K562 (cell line): ENCODE results near the gene PIK3R2. TPM values are rescaled to one million over a fixed set of nuclear protein-coding genes. Genes with fewer than 3 reads are reported as not detected.

Experiments used
- ATAC-seq: fragments of 200-7000 bp; cut with Tn5 transposase; 3 replicates; pipeline ENCODE4 v1.9.1; 2020; ENCODE audit warnings: moderate library complexity
- BruUV-seq: library from RNA; stranded (reverse); fragments of 400-500 nt; replicated peaks from 2 replicates; lab custom pipeline; 2021; lab: Mats Ljungman, UMichigan
- CTCF ChIA-PET: fragments of 300-600 bp; formaldehyde crosslinking; extraction: SDS; loops from one replicate; lab custom pipeline; 2021; ENCODE audit warnings: low intra/inter-chr PET ratio; lab: Yijun Ruan, JAX
- POLR2A ChIA-PET: fragments of 300-600, 350-650 bp; sonication (Branson Sonifier 250); formaldehyde crosslinking; extraction: SDS; loops from one replicate; lab custom pipeline; 2021; ENCODE audit warnings: antibody characterized with exemption, inconsistent platforms; lab: Yijun Ruan, JAX
- DNase-seq, 4 experiments: peaks; one replicate each; pipeline versions ENCODE4 v3.0.0 to v3.0.0-alpha.2; 2011 to 2018; ENCODE audit warnings: low spot score in 3 of 4, mixed read lengths in 3 of 4; ENCODE audit errors: extremely low read depth in 1 of 4
- FAIRE-seq: peaks from 2 replicates; lab custom pipeline; 2011; peaks lifted over from hg19 to GRCh38; lab: Jason Lieb, UNC
- H2AFZ ChIP-seq: 2 replicates; pipeline ENCODE4 v1.6.0; 2011; ENCODE audit warnings: low read depth, low read length, control low read depth, inconsistent platforms
- H3K27ac ChIP-seq: fragments of 200-600 bp; 3 replicates; pipeline ENCODE4 v1.8.0; 2011; ENCODE audit warnings: low read depth, mild to moderate bottlenecking, control low read depth, inconsistent platforms, low read length, moderate library complexity, mixed read lengths; ENCODE audit errors: extremely low read depth
- H3K27me3 ChIP-seq, 2 experiments: fragments of 300-600 bp in 1 of 2; 2 replicates in 1 of 2; 3 replicates in 1 of 2; pipeline versions ENCODE4 v1.6.0 to v1.8.0; 2011; ENCODE audit warnings: inconsistent platforms in 2 of 2, low read length in 2 of 2, mild to moderate bottlenecking in 1 of 2, mixed read lengths in 1 of 2, moderate library complexity in 1 of 2; ENCODE audit not compliant: control insufficient read depth in 2 of 2, insufficient read depth in 2 of 2
- H3K36me3 ChIP-seq: fragments of 300-600 bp; 3 replicates; pipeline ENCODE4 v1.8.0; 2011; ENCODE audit warnings: mild to moderate bottlenecking, low read length, inconsistent platforms; ENCODE audit not compliant: control insufficient read depth, insufficient read depth
- H3K4me1 ChIP-seq, 2 experiments: fragments of 200-600 bp in 1 of 2; replicated peaks in 1 of 2; 2 replicates in 1 of 2; 3 replicates in 1 of 2; pipeline versions ENCODE4 v1.5.1 to v1.8.0; 2011; ENCODE audit warnings: inconsistent platforms in 2 of 2, low read length in 2 of 2, mild to moderate bottlenecking in 1 of 2, mixed read lengths in 1 of 2, moderate library complexity in 1 of 2; ENCODE audit not compliant: control insufficient read depth in 2 of 2, insufficient read depth in 2 of 2
- H3K4me2 ChIP-seq: 2 replicates; pipeline ENCODE4 v1.6.1; 2011; ENCODE audit warnings: low read length, control low read depth, inconsistent platforms, mixed read lengths; ENCODE audit not compliant: insufficient read depth
- H3K4me3 ChIP-seq: fragments of 200-600 bp; sonication (generic), shearing (Covaris generic); 2 replicates; pipeline ENCODE4 v1.5.1; 2016; ENCODE audit warnings: control low read depth, inconsistent platforms
- H3K79me2 ChIP-seq: fragments of 200-600 bp; 3 replicates; pipeline ENCODE4 v1.8.0; 2011; ENCODE audit warnings: low read length, inconsistent platforms; ENCODE audit not compliant: control insufficient read depth, insufficient read depth
- H3K9ac ChIP-seq, 2 experiments: 2 replicates each; pipeline versions ENCODE4 v1.6.0 to v1.6.1; 2011; ENCODE audit warnings: low read depth in 2 of 2, low read length in 2 of 2, control low read depth in 1 of 2, inconsistent platforms in 1 of 2, mild to moderate bottlenecking in 1 of 2, mixed read lengths in 1 of 2; ENCODE audit not compliant: insufficient read depth in 1 of 2
- H3K9me1 ChIP-seq: one replicate; pipeline ENCODE4 v1.6.0; 2011; ENCODE audit warnings: inconsistent platforms, mild to moderate bottlenecking, low read length, moderate library complexity; ENCODE audit not compliant: control insufficient read depth, insufficient read depth
- H3K9me3 ChIP-seq: replicated peaks from 2 replicates; pipeline ENCODE4 v1.5.1; 2011; ENCODE audit warnings: low read depth, low read length, inconsistent platforms; ENCODE audit not compliant: control insufficient read depth, insufficient read depth
- H4K20me1 ChIP-seq: replicated peaks from 2 replicates; pipeline ENCODE4 v1.6.1; 2011; ENCODE audit warnings: low read length, inconsistent platforms, mixed read lengths; ENCODE audit not compliant: control insufficient read depth, insufficient read depth
- BACH1 ChIP-seq: fragments of 200-800 bp; sonication (Bioruptor generic); IDR thresholded peaks from 2 replicates; pipeline ENCODE4 v1.6.1; 2016; ENCODE audit warnings: missing genetic modification characterization, missing compliant biosample characterization
- BDP1 ChIP-seq: IDR thresholded peaks from 3 replicates; pipeline ENCODE4 v1.6.1; 2011; ENCODE audit not compliant: insufficient read length, insufficient read depth
- PHTF2 ChIP-seq: fragments of 250-450 bp; sonication (Bioruptor Pico); IDR thresholded peaks from 2 replicates; pipeline ENCODE4 v1.5.0; 2021; ENCODE audit warnings: mild to moderate bottlenecking
- ZBTB33 ChIP-seq: sonication (generic); formaldehyde crosslinking; IDR thresholded peaks from 2 replicates; pipeline ENCODE4 v1.8.1; 2023; ENCODE audit warnings: mild to moderate bottlenecking, missing genetic modification reagents
- ZBTB49 ChIP-seq: sonication (generic); formaldehyde crosslinking; IDR thresholded peaks from 2 replicates; pipeline ENCODE4 v1.8.0; 2022; ENCODE audit warnings: missing genetic modification reagents, mild to moderate bottlenecking, borderline replicate concordance
- ZNF224 ChIP-seq: sonication (generic); formaldehyde crosslinking; IDR thresholded peaks from 2 replicates; pipeline ENCODE4 v1.8.0; 2022; ENCODE audit warnings: mild to moderate bottlenecking, missing genetic modification reagents
- ZNF778 ChIP-seq: fragments of 450-650 bp; formaldehyde crosslinking; IDR thresholded peaks from 2 replicates; pipeline ENCODE4 v1.4.0; 2020; ENCODE audit warnings: mild to moderate bottlenecking, moderate library complexity
- whole genome bisulfite sequencing: fragments of 100-300 bp; shearing (Covaris generic); methylation state at CpG from one replicate; pipeline ENCODE4 v1.1.6; 2016; ENCODE audit warnings: low coverage, mixed read lengths; ENCODE audit not compliant: insufficient coverage; ENCODE audit errors: missing lambda C conversion rate; 5-methylcytosine and 5-hydroxymethylcytosine counted together
- in situ Hi-C: fragments of 300-500 bp; cut with MboI; formaldehyde crosslinking; loops from 4 replicates; pipeline ENCODE4 v1.15.0; 2018; ENCODE audit warnings: inconsistent platforms, mixed read lengths
- intact Hi-C: fragments of 100-400 bp; cut with micrococcal nuclease; formaldehyde crosslinking; loops from 2 replicates; pipeline ENCODE4 v1.14.2; 2022
- polyA plus RNA-seq, 8 experiments: library from polyadenylated mRNA; depleted of rRNA in 4 of 8; stranded (reverse) in 5 of 8; unstranded in 3 of 8; fragments of >200 nt; fragmentation: Nextera tagmentation in 2 of 8; fragmentation: Illumina TruSeq in 1 of 8; extraction: Ambion mirVana in 2 of 8; extraction: Trizol in 1 of 8; gene quantifications; 2 replicates each; pipeline versions ENCODE4 v1.2.1 to v1.2.3, GENCODE V29; 2011 to 2014; ENCODE audit warnings: inconsistent platforms in 1 of 8, missing spikeins in 1 of 8
- total RNA-seq, 7 experiments: library from RNA; depleted of rRNA in 6 of 7; stranded (reverse); fragments of >200 nt in 6 of 7; fragmentation: Illumina TruSeq in 2 of 7; extraction: Trizol in 2 of 7; gene quantifications; 2 replicates each; pipeline versions ENCODE4 v1.2.1 to v1.2.3, GENCODE V29; 2011 to 2021; ENCODE audit warnings: low replicate concordance in 1 of 7

The PIK3R2 gene
- total and polyA plus RNA-seq, 9 of the 15 experiments (the other 6 are each of a cell fraction or from before 2014, with no cell fraction given), result 0.39 to 37.9 (median 5.3) TPM

GRCh38 chr19:18109341-18109732, 43.6 kb upstream of the PIK3R2 start:
- Histone ChIP-seq H3K9me1 (no peaks in the 10 kb centered on the region), H3K27ac (no peak overlapping the region), H3K36me3 (peaks cover 6% of the 10 kb centered on the region; the same call in 1 of the 3 replicates), H4K20me1 (no peaks in the 10 kb centered on the region), H3K79me2 (no peaks in the 10 kb centered on the region), H2AFZ (peak overlapping the region; percentile 87), H3K4me1 (peaks cover 17 to 28% of the 10 kb centered on the region in 2 experiments), H3K4me3 (peak overlapping the region; percentile 63), H3K9me3 (no peaks in the 10 kb centered on the region), H3K4me2 (peak overlapping the region; percentile 89), H3K27me3 (no peaks in the 10 kb centered on the region), H3K9ac (peak overlapping the region; percentile 61 to 93; a peak in 3 of 4 replicates)
- BruUV-seq, result no TSS peak
- WGBS, result 63% methylated on average over 8 of the region's 12 CpGs
- ATAC-seq, result no peak
- POLR2A ChIA-PET, result interaction anchor here (0.5 to 2.2 kb wide), 5 partner anchors 9 to 280 kb away, joined by 3 to 7 read pairs (median 3); partner anchors contain the start of gene MAST3
- CTCF ChIA-PET, result no interaction called here
- DNase-seq, result no peak
- no peak for FAIRE-seq
- in situ Hi-C loops (no loop called here), intact Hi-C loops (no loop called here)
- TF ChIP-seq BDP1 (no peak), PHTF2 (CRISPR knock-in tag) (no peak), ZNF224 (no peak), ZNF778 (CRISPR knock-in tag) (no peak), ZBTB49 (CRISPR knock-in tag) (no peak), ZBTB33 (CRISPR knock-in tag) (0 out of 2 replicates have a peak, but pooled peaks have one; percentile 1), BACH1 (tag) (no peak)
